H9 (cell line): ENCODE results near the gene FADS1. TPM values are rescaled to one million over a fixed set of nuclear protein-coding genes. Genes with fewer than 3 reads are reported as not detected.

Experiments used
- DNase-seq: peaks from one replicate; pipeline ENCODE4 v3.0.0-alpha.2; 2017
- H2AFZ ChIP-seq: one replicate; pipeline ENCODE4 v1.6.1; 2013; ENCODE audit warnings: mild to moderate bottlenecking, low read length, control low read depth, moderate library complexity
- H2AK5ac ChIP-seq: 2 replicates; pipeline ENCODE4 v1.6.1; 2013; ENCODE audit warnings: low read length, control low read depth, mixed read lengths; ENCODE audit not compliant: insufficient read length
- H2BK120ac ChIP-seq: one replicate; pipeline ENCODE4 v1.6.1; 2013; ENCODE audit warnings: low read depth, mild to moderate bottlenecking, low read length, control low read depth, inconsistent platforms; ENCODE audit not compliant: poor library complexity, severe bottlenecking
- H2BK12ac ChIP-seq: 2 replicates; pipeline ENCODE4 v1.6.1; 2013; ENCODE audit warnings: low read length, control low read depth, mixed read lengths, low read depth; ENCODE audit not compliant: insufficient read length
- H2BK15ac ChIP-seq: 2 replicates; pipeline ENCODE4 v1.6.1; 2013; ENCODE audit warnings: low read depth, low read length, control low read depth
- H2BK20ac ChIP-seq: one replicate; pipeline ENCODE4 v1.6.1; 2013; ENCODE audit warnings: low read depth, mild to moderate bottlenecking, low read length, control low read depth, inconsistent platforms; ENCODE audit not compliant: poor library complexity, severe bottlenecking
- H2BK5ac ChIP-seq: 2 replicates; pipeline ENCODE4 v1.6.1; 2013; ENCODE audit warnings: low read length, control low read depth, mixed read lengths; ENCODE audit not compliant: insufficient read length
- H3K14ac ChIP-seq: 2 replicates; pipeline ENCODE4 v1.6.1; 2013; ENCODE audit warnings: low read length, control low read depth; ENCODE audit not compliant: insufficient read depth
- H3K18ac ChIP-seq: 2 replicates; pipeline ENCODE4 v1.6.1; 2013; ENCODE audit warnings: low read depth, mild to moderate bottlenecking, mixed read lengths, low read length, control low read depth; ENCODE audit not compliant: insufficient read length
- H3K23ac ChIP-seq: 2 replicates; pipeline ENCODE4 v1.6.1; 2013; ENCODE audit warnings: low read length, control low read depth, mixed read lengths, low read depth; ENCODE audit not compliant: insufficient read length
- H3K23me2 ChIP-seq: 2 replicates; pipeline ENCODE4 v1.6.1; 2013; ENCODE audit warnings: low read depth, mild to moderate bottlenecking, mixed read lengths, low read length, control low read depth; ENCODE audit not compliant: insufficient read length, poor library complexity, severe bottlenecking
- H3K27ac ChIP-seq: 2 replicates; pipeline ENCODE4 v1.5.1; 2013; ENCODE audit warnings: low read length, control low read depth, mixed read lengths, low read depth; ENCODE audit not compliant: insufficient read length
- H3K27me3 ChIP-seq: 2 replicates; pipeline ENCODE4 v1.6.1; 2013; ENCODE audit warnings: low read length, control low read depth, inconsistent platforms; ENCODE audit not compliant: insufficient read depth
- H3K4ac ChIP-seq: 2 replicates; pipeline ENCODE4 v1.6.1; 2013; ENCODE audit warnings: low read depth, mild to moderate bottlenecking, control low read depth, inconsistent platforms, low read length, moderate library complexity
- H3K4me1 ChIP-seq: 2 replicates; pipeline ENCODE4 v1.6.1; 2013; ENCODE audit warnings: low read length, control low read depth, inconsistent platforms; ENCODE audit not compliant: insufficient read depth
- H3K4me2 ChIP-seq: 2 replicates; pipeline ENCODE4 v1.6.1; 2013; ENCODE audit warnings: low read length, control low read depth, mixed read lengths; ENCODE audit not compliant: insufficient read length, insufficient read depth
- H3K56ac ChIP-seq: 2 replicates; pipeline ENCODE4 v1.6.1; 2013; ENCODE audit warnings: low read depth, mild to moderate bottlenecking, mixed read lengths, low read length, control low read depth; ENCODE audit not compliant: insufficient read length
- H3K79me1 ChIP-seq: 2 replicates; pipeline ENCODE4 v1.6.1; 2013; ENCODE audit warnings: low read depth, mild to moderate bottlenecking, moderate library complexity, low read length, control low read depth, inconsistent platforms; ENCODE audit not compliant: insufficient read depth, poor library complexity, severe bottlenecking
- H3K79me2 ChIP-seq: 2 replicates; pipeline ENCODE4 v1.6.1; 2013; ENCODE audit warnings: low read length, control low read depth, inconsistent platforms; ENCODE audit not compliant: insufficient read depth
- H3K9ac ChIP-seq: 2 replicates; pipeline ENCODE4 v1.6.1; 2013; ENCODE audit warnings: low read length, control low read depth, mixed read lengths; ENCODE audit not compliant: insufficient read length; ENCODE audit errors: extremely low read depth
- H3K9me3 ChIP-seq: one replicate; pipeline ENCODE4 v1.6.1; 2013; ENCODE audit warnings: low read depth, low read length, inconsistent platforms; ENCODE audit not compliant: control insufficient read depth
- H3T11ph ChIP-seq: one replicate; pipeline ENCODE4 v1.6.1; 2013; ENCODE audit warnings: mild to moderate bottlenecking, low read length, control low read depth, inconsistent platforms
- H4K20me1 ChIP-seq: one replicate; pipeline ENCODE4 v1.6.1; 2013; ENCODE audit not compliant: control insufficient read depth, insufficient read length, insufficient read depth
- H4K5ac ChIP-seq: 2 replicates; pipeline ENCODE4 v1.6.1; 2013; ENCODE audit warnings: low read depth, mild to moderate bottlenecking, mixed read lengths, low read length, control low read depth; ENCODE audit not compliant: insufficient read length
- H4K8ac ChIP-seq: replicated peaks from 2 replicates; pipeline ENCODE4 v1.6.1; 2013; ENCODE audit warnings: low read length, control low read depth, mixed read lengths, low read depth; ENCODE audit not compliant: insufficient read length
- H4K91ac ChIP-seq: 2 replicates; pipeline ENCODE4 v1.6.1; 2013; ENCODE audit warnings: low read depth, mild to moderate bottlenecking, moderate library complexity, mixed read lengths, low read length, control low read depth; ENCODE audit not compliant: insufficient read length
- H3K27ac Mint-ChIP-seq, 3 experiments: 2 replicates in 2 of 3; 3 replicates in 1 of 3; pipeline ENCODE4 v1.8.0; 2020 to 2021; ENCODE audit warnings: mixed read lengths in 3 of 3, mild to moderate bottlenecking in 1 of 3, moderate library complexity in 1 of 3
- H3K27me3 Mint-ChIP-seq: 2 replicates; pipeline ENCODE4 v1.8.0; 2021; ENCODE audit warnings: low read depth, mild to moderate bottlenecking, moderate library complexity, mixed read lengths
- H3K36me3 Mint-ChIP-seq, 3 experiments: 2 replicates in 2 of 3; 3 replicates in 1 of 3; pipeline ENCODE4 v1.8.0; 2020 to 2021; ENCODE audit warnings: low read depth in 3 of 3, mixed read lengths in 3 of 3; ENCODE audit not compliant: insufficient read depth in 1 of 3
- H3K4me1 Mint-ChIP-seq, 2 experiments: 2 replicates each; pipeline ENCODE4 v1.8.0; 2020; ENCODE audit warnings: mixed read lengths in 2 of 2
- H3K4me3 Mint-ChIP-seq, 2 experiments: 2 replicates in 1 of 2; 3 replicates in 1 of 2; pipeline ENCODE4 v1.8.0; 2020 to 2021; ENCODE audit warnings: mild to moderate bottlenecking in 2 of 2, mixed read lengths in 2 of 2, moderate library complexity in 1 of 2
- H3K9me3 Mint-ChIP-seq, 2 experiments: 2 replicates in 1 of 2; 3 replicates in 1 of 2; pipeline ENCODE4 v1.8.0; 2020; ENCODE audit warnings: mild to moderate bottlenecking in 2 of 2, mixed read lengths in 2 of 2, moderate library complexity in 1 of 2
- CTCF ChIP-seq: fragments of 200-600 bp; sonication (generic); conservative IDR thresholded peaks from 3 replicates; pipeline ENCODE4 v1.8.0; 2021; ENCODE audit warnings: antibody characterized with exemption, mild to moderate bottlenecking
- WGBS: extraction: QIAGEN DNeasy Blood & Tissue Kit; methylation state at CpG from one replicate; pipeline ENCODE4 v1.1.7; 2013; ENCODE audit warnings: missing lambda C conversion rate, low lambda C conversion rate, mixed read lengths; ENCODE audit not compliant: insufficient read length; ENCODE audit errors: extremely low coverage; 5-methylcytosine and 5-hydroxymethylcytosine counted together
- total RNA-seq: library from RNA; stranded (reverse); gene quantifications from 2 replicates; pipeline ENCODE4 v1.2.1, GENCODE V29; 2021

FADS1 gene
- total RNA-seq, 1 experiment from 2014 or later = 125 TPM

DNA sequence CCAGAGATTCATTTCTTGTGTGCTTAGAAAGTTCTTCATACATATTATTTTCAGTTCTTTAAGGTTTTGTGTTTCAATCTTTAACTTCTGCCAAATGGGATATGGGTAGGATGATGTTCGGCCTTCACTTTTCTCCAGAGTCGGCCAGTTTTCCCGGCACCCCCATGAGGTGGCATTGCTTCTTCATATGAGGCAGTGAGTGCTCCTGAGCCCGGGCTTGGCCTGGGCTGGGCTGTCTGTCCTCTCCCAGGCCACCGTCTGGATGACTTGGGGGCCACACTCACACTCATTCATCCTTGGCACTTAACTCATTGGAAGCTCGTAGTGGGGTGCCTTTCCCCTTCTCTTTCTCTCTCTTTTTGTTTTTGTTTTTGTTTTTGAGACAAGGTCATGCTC, 35.1 kb upstream of the FADS1 start:
- no peak for TF ChIP-seq CTCF
- WGBS = no CpG with 5 or more reads among the region's 6 CpGs

More for the DNA sequence above, 35.1 kb upstream of the FADS1 start:
- no peaks in the 10 kb centered on the region; a peak in 1 of 5 replicates for H3K9me3 Mint-ChIP-seq
- Histone ChIP-seq H3K56ac (no peak overlapping the region), H2BK5ac (no peak overlapping the region), H3K4ac (no peak overlapping the region), H4K20me1 (no peaks in the 10 kb centered on the region), H3K9ac (no peak overlapping the region), H2AK5ac (no peak overlapping the region), H3K27me3 (no peaks in the 10 kb centered on the region), H3K23ac (no peak overlapping the region), H3K4me1 (no peaks in the 10 kb centered on the region), H4K91ac (no peak overlapping the region), H3K4me2 (no peak overlapping the region), H3K79me1 (no peaks in the 10 kb centered on the region), H3T11ph (no peak overlapping the region), H2BK15ac (no peak overlapping the region), H2BK12ac (no peak overlapping the region), H3K9me3 (no peaks in the 10 kb centered on the region), H3K79me2 (no peaks in the 10 kb centered on the region; the same call in 1 of the 2 replicates), H3K18ac (no peak overlapping the region), H3K14ac (no peak overlapping the region), H2AFZ (no peak overlapping the region), H2BK20ac (no peak overlapping the region), H4K8ac (no peak overlapping the region), H3K27ac (no peak overlapping the region), H3K23me2 (no peaks in the 10 kb centered on the region), H4K5ac (no peak overlapping the region), H2BK120ac (no peak overlapping the region)
- no peaks in the 10 kb centered on the region for H3K4me1 Mint-ChIP-seq
- H3K27me3 Mint-ChIP-seq = no peaks in the 10 kb centered on the region
- peaks cover 64 to 85% (median 78%) of the 10 kb centered on the region in 3 experiments for H3K36me3 Mint-ChIP-seq
- DNase-seq = no peak
- peak overlapping the region in 2 of 3 experiments; percentile 15 to 76; a peak in 1 of 7 replicates for H3K27ac Mint-ChIP-seq
- H3K4me3 Mint-ChIP-seq = no peak overlapping the region
